Astrocyte of the hippocampus (primary cell): Measurements from ENCODE around the gene COL23A1.

Source experiments
- DNase-seq: peaks from one replicate; pipeline ENCODE4 v3.0.0; 2011; ENCODE audit warnings: low read depth, low spot score

Gene COL23A1

GRCh38 chr5:178590141-178590923 lies at the start of gene COL23A1:
TSS of gene COL23A1 (minus strand) at chr5:178590393.
- DNase-seq: peak; percentile 80

- DNase-seq: no peak
Observed at GRCh38 chr5:178637356-178638074, 47.3 kb upstream of the COL23A1 start.

GRCh38 chr5:178632285-178632684 lies 42.1 kb upstream of the COL23A1 start:
- no peak for DNase-seq

- no peak for DNase-seq
Observed at GRCh38 chr5:178630951-178631350, 40.8 kb upstream of the COL23A1 start.

GRCh38 chr5:178630475-178630930 lies 40.3 kb upstream of the COL23A1 start:
- no peak for DNase-seq

- DNase-seq: no peak
Observed at GRCh38 chr5:178627259-178627598, 37.0 kb upstream of the COL23A1 start.

- peak; percentile 98 for DNase-seq
Observed at GRCh38 chr5:178626484-178627258, 36.5 kb upstream of the COL23A1 start, which contains the start of gene CLK4. TSS of gene CLK4 (minus strand) at chr5:178627050. CDS start at chr5:178623416, 3,634 bp downstream.

- DNase-seq: no peak
Observed at GRCh38 chr5:178625679-178626483, 35.7 kb upstream of the COL23A1 start.

GRCh38 chr5:178624631-178625546 lies 34.7 kb upstream of the COL23A1 start:
- DNase-seq: peak; percentile 62

- DNase-seq: no peak
Observed at GRCh38 chr5:178622679-178623247, 32.6 kb upstream of the COL23A1 start.

GRCh38 chr5:178619390-178619789 lies 29.2 kb upstream of the COL23A1 start:
- no peak for DNase-seq

GRCh38 chr5:178612299-178612698 lies 22.1 kb upstream of the COL23A1 start:
- no peak for DNase-seq

- no peak for DNase-seq
Observed at GRCh38 chr5:178606269-178606668, 16.1 kb upstream of the COL23A1 start.

- DNase-seq: no peak
Observed at GRCh38 chr5:178605788-178606187, 15.6 kb upstream of the COL23A1 start.

- no peak for DNase-seq
Observed at GRCh38 chr5:178602752-178603151, 12.6 kb upstream of the COL23A1 start.

GRCh38 chr5:178595750-178596149 lies 5.6 kb upstream of the COL23A1 start:
- DNase-seq: no peak

GRCh38 chr5:178595150-178595549 lies 5.0 kb upstream of the COL23A1 start:
- no peak for DNase-seq

GRCh38 chr5:178590924-178591423 lies 781 bp upstream of the COL23A1 start:
- DNase-seq: no peak
